GM13977 (cell line): ENCODE data around the gene PHF10.

Source experiments
- DNase-seq: peaks from one replicate; pipeline ENCODE4 v3.0.0; 2012; ENCODE audit warnings: low spot score
- in situ Hi-C: fragments of 300-500 bp; cut with MboI; formaldehyde crosslinking; loops from one replicate; pipeline ENCODE4 v1.12.0; 2022; ENCODE audit warnings: low sequenced_read_pairs, low pct_unique_long_range_greater_than_20kb, mixed read lengths, inconsistent platforms; ENCODE audit not compliant: unreplicated experiment
- TF ChIP-seq, protein P1 (sequence below): IDR thresholded peaks from 2 replicates; pipeline ENCODE4 v1.5.1; 2012; ENCODE audit warnings: mild to moderate bottlenecking, control low read depth; ENCODE audit not compliant: insufficient read depth; ENCODE audit errors: extremely low read depth, missing control alignments

The PHF10 gene

GRCh38 chr6:169752074-169752623, 27.8 kb upstream of the PHF10 start:
- in situ Hi-C loops: no loop called here
- DNase-seq: no peak
- TF ChIP-seq, protein P1, sequence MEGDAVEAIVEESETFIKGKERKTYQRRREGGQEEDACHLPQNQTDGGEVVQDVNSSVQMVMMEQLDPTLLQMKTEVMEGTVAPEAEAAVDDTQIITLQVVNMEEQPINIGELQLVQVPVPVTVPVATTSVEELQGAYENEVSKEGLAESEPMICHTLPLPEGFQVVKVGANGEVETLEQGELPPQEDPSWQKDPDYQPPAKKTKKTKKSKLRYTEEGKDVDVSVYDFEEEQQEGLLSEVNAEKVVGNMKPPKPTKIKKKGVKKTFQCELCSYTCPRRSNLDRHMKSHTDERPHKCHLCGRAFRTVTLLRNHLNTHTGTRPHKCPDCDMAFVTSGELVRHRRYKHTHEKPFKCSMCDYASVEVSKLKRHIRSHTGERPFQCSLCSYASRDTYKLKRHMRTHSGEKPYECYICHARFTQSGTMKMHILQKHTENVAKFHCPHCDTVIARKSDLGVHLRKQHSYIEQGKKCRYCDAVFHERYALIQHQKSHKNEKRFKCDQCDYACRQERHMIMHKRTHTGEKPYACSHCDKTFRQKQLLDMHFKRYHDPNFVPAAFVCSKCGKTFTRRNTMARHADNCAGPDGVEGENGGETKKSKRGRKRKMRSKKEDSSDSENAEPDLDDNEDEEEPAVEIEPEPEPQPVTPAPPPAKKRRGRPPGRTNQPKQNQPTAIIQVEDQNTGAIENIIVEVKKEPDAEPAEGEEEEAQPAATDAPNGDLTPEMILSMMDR: no peak

DNA sequence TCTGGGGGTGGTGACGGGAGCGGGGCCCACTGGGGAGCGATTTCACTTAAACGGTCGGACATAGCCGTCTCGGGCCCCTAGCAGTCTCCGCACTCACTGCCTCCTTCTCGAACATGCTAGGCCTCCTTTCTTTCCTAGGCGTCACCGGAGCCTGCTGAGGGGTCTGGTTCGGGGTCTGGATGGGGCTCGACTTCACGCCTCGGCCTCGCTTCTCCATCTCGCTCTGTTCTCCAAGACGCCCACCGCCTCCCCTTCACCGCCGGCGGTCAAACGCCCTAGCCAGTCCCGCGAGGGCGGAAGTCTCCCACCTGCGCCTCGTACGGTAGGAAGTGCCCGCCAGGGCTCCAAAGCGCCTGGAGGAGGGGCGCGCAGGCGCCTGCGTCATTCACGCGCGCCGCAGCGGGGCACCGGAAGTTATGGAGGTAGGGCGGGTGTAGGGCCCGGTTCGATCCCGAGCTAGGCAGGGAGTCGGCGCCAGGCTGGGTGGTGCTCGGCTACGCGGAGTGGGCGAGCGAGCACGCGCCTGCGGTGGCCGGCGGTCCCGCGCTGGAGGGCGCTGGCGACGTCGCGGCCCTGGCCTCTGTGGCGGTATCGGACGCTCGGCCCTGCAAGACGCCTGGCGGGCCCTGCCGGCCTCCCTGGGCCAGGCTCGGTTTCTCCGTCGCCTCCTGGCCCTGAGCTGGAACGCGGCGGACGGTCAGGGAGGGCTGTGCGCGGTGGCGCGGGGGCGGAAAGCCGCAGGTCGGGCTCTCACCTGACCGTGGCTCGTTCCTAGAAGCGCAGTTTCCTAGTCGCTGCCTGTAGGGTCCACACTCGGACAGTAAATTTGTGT, 27.2 kb upstream of the PHF10 start, which contains the start of the genes DYNLT2 and ERMARD:
Gene DYNLT2, minus strand, starts transcription at position 331 of the 832 bp plus-strand sequence. Its CDS starts 114 bp downstream, at position 217.
Gene ERMARD, plus strand, starts transcription at position 381 of the 832 bp plus-strand sequence. Its CDS starts 36 bp downstream, at position 417.
- in situ Hi-C loops: no loop called here
- TF ChIP-seq, protein P1: no peak
- DNase-seq: peak; percentile 93

DNA sequence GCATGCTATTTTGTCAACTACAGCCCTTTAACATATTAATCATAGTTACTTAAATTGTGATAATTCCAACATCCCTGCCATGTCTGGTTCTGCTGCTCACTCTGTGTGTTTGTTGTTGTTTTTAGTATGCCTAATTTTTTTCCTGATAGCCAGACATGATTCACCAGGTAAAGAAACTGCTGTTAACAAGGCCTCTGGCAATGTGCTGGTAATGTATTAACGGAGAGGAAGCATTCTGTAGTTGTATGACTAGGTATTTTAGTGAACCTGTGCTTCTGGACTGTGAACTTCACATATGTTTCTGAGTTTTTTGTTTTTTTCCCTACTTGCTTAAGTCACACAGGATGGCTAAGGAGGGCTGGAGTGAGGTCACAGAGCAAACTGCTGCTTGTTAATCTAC, 22.3 kb upstream of the PHF10 start:
- TF ChIP-seq, protein P1: no peak
- in situ Hi-C loops: no loop called here

DNA sequence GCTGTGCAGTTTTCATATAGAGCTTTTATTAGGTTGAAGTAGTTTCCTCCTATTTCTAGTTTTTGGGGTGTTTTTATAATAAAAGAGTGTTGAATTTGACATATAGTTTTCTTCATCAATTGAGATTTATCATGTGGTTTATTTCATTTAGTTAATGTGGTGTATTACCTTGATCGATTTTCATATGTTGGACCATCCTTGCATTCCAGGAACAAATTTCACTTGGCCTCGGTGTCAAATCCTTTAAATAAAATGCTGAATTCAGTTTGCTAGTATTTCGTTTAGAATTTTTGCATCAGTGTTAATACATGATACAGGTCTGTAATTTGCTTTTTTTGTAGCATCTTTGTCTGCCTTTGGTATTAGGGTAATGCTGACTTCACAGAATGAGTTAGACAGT, 21.1 kb upstream of the PHF10 start:
- in situ Hi-C loops: no loop called here
- TF ChIP-seq, protein P1: no peak
- DNase-seq: no peak

More for the DNA sequence above, 22.3 kb upstream of the PHF10 start:
- no peak for DNase-seq

DNA sequence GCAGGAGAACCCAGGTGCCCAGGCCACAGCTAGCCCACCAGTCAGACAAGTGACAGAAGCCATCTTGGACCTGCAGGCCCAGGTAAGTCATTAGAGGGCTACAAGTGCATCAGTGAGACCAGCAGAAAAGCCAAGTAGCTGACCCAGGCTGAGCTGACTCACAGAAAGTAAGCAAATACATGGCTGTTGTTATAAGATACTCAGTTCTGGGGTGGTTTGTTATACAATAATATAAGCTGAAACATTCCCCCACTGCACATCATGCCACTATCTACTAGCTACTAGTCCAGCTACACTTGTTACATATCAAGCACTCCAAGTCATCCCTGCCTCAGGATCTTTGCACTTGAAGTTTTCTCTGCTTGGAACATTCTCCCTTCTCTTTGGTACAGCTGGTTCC, 17.0 kb upstream of the PHF10 start:
- no peak for DNase-seq
- in situ Hi-C loops: no loop called here
- TF ChIP-seq, protein P1: no peak

- no peak for DNase-seq
- TF ChIP-seq, protein P1: no peak
- in situ Hi-C loops: no loop called here
These were observed 14.8 kb upstream of the PHF10 start for GRCh38 chr6:169738976-169739529.
